Suppressor macrophage treated with lipopolysaccharide for 1 hour (primary cell): ENCODE data around the gene KCTD10.

Experiments
- DNase-seq, 3 donors: peaks; one replicate each; pipeline ENCODE4 v3.0.0-alpha.2; 2020 to 2022

KCTD10 gene

GRCh38 chr12:109467978-109468676 lies 9.0 kb downstream of the KCTD10 start:
- peak; percentile 57 to 66 (median 57) for DNase-seq

- no peak for DNase-seq
These were observed 10.3 kb downstream of the KCTD10 start for GRCh38 chr12:109466821-109467220.

GRCh38 chr12:109466305-109466704 lies 10.8 kb downstream of the KCTD10 start:
- DNase-seq, result no peak

- no peak for DNase-seq
These were observed 12.3 kb downstream of the KCTD10 start for GRCh38 chr12:109464642-109465351.

- no peak for DNase-seq
These were observed 13.3 kb downstream of the KCTD10 start for GRCh38 chr12:109463756-109464155.

DNA sequence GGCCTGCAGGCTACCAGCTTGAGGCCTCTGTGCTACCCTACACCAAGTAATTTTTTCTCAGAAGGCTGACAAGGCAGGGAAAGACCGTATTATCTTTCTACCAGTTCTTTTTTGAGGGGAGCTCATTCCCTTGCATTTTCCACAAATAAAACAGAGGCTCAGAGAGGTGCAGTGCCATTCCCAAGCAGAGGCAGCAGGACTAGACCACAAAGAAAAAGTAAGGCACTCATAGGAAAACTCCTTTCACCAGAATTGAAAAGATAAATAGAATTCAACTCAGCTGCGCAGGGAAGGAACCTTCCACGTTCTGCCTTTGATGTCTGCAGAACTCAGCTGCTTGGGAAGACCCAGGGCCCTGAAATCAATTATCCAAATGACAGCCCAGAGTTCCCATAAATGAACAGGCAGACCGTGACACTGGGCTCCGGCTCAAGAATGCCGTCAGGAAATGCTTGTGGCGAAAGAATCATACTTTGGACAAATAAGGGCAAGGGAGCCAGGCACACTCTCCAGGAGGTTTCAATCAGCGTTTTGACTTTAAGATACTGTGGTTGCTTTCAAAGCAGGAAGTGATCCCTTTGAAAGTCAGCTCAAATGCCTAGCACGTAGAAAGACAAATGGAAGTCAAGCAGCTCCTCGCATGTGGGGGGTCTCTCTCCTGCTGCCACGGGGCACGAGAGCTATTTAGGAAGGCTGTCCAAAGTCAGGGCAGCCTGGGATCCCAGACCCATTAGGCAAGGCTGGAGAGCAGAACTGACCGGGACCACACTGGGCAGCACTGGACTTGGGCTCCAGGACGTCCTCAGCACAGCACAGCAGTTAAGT lies 14.0 kb downstream of the KCTD10 start:
- DNase-seq, result peak; percentile 27 to 41 (median 30)

DNA sequence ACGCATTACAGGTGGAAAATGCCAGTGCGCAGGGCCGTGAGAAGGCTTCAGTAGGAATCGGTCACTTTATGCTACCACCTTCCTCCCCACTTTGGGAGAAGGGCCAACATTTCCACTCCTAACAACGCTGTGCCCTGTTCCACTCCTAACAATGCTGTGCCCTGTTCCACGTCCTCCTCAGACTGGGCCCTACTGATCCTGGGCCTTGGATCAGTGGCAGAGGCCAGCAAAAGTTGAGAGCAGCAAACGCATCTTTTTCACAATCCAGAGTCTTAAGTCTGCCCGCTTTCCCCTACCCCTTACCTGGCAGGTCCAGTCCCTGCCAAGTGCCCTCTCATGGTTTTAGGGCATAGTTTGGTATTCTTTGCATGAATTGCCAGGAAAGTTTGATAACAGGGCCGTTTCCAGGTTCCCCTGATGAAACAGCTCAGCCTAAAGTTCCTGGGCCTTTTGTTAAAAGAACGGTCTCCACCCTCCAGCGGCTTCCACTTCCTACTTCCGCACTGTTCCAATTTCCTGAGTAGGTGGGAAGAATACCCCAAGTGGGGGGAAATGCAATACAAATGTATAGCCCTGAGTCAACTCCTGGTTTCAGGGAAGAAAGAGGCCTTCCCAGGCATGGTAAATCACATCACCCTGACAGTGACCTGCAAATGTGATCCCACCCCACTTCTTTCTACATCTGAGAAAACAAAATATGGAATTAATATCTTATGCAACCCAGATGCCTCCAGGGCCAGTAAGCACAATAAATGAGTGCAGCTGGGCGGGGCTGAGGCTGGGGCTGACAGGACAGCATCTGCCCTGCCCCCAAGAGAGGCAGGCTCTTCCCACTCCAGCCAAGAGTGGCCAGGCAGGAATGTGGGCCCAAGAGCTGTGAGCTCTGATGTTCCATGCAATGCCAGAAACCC lies 15.0 kb downstream of the KCTD10 start:
- peak; percentile 18 to 28 (median 27) for DNase-seq

DNA sequence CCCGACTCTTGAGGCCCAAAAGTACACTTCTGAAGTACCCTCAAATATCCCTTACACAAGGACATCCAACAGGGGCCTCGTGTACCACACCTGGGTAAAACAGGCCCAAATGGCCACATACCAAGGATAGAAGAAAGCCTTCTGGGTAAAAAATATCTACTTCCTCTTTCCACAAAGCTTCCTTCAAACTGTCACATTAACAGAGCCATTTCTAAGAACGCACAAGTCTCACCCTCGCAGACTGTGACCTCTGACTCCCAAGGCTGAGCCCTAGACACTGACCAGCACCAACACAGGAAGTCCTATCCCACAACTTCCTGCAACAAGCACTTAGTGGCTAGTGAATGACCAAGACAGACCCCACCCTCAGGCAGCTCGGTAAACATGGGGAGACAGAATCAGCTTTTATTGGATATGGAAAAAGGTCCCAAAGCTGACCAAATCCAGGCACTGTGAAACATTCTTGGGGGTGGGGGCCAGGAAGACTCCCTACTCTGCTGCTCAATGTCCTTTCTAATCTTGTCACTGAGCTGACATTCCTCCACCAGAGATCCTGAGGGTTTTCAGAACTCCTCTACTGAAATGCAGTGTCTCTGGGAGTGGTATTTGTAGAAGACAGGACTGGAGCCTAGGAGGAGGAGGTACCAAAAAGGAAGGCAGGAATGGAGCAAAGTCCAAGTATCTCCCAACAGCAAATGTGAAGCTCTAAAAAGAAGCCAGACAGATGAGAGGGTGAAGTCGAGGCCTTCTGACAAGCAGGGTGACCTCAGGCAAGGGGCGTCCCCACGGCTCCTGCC lies 15.9 kb downstream of the KCTD10 start:
- peak; percentile 67 to 86 (median 75) for DNase-seq

- no peak for DNase-seq
These were observed 16.6 kb downstream of the KCTD10 start for GRCh38 chr12:109460538-109460937.

GRCh38 chr12:109459247-109459646 lies 17.9 kb downstream of the KCTD10 start:
- no peak for DNase-seq

DNA sequence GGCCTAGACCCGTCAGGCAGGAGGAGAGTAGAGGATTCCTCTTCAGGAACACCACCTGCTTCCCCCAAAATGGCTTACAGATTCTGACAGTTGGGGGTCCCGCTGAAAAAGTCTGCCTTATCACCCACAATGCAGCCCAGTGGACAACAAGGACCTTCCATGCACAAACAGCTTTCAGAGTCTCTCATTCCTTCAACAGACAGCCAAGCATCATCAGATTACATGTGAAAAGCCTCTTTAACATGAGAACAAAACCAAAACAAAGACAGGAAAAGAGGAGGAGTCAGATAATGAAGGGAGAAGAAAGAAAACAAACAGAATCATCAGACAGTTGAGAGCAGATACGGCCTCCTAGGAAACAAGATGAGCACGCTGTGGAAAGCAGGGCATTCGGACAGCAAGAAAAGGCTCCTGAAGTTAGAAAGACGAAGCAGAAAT lies 18.3 kb downstream of the KCTD10 start:
- DNase-seq, result no peak

- DNase-seq, result no peak
These were observed 19.0 kb downstream of the KCTD10 start for GRCh38 chr12:109458086-109458485.

- no peak for DNase-seq
These were observed 21.4 kb downstream of the KCTD10 start for GRCh38 chr12:109455706-109456105.

DNA sequence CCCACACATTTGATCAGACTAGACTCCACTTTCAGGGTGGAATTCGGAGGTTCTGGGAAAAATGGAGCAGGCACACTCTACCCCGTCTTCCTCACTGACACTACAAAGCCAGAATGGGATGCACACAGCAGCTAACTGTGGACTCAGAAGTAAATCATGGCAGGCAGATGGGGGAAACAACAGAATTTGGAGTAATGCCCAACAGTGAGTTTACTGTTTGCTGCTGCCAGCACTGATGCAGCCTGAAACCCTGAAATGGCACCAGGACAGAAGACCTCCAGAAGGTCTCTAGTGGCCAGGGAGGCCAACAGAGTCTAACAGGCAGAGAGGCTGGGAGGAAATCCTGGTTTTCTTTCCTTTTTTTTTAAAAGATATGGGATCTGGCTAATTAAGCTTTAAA lies 24.6 kb downstream of the KCTD10 start:
- no peak for DNase-seq

GRCh38 chr12:109451400-109451799 lies 25.7 kb downstream of the KCTD10 start:
- no peak for DNase-seq

- DNase-seq, result no peak
These were observed 26.1 kb downstream of the KCTD10 start for GRCh38 chr12:109450980-109451379.

- no peak for DNase-seq
These were observed 27.1 kb downstream of the KCTD10 start for GRCh38 chr12:109449845-109450532.

GRCh38 chr12:109448707-109449390 lies 28.3 kb downstream of the KCTD10 start:
- DNase-seq, result no peak

GRCh38 chr12:109448272-109448671 lies 28.8 kb downstream of the KCTD10 start:
- DNase-seq, result no peak

DNA sequence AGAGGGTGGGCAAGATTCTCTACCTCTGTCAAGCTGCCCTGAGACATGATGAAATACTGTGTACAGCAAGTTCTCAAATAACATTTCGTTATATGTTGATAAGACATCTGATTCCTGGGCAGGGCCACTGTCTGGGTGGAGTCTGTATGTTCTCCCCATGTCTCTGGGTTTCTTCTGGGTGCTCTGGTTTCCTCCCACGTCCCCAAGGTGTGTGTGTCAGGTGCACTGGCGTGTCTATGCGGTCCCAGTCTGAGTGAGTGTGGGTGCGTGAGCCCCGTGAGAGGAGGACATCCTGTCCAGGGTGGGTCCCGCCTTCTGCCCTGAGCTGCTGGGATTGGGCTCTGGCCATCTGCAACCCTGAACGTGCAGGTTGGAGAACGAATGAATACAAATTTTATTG lies 29.6 kb downstream of the KCTD10 start:
- no peak for DNase-seq
